Ovary (tissue), 9 donors: ENCODE data around the gene PPP2R2B. TPM values are rescaled to one million over a fixed set of nuclear protein-coding genes. Genes with fewer than 3 reads are reported as not detected.

Experiments
- DNase-seq, 5 donors: peaks; one replicate each; pipeline ENCODE4 v3.0.0-alpha.2; 2019 to 2020
- H3K27ac ChIP-seq, 2 donors: fragments of 200-600 bp; one replicate each; pipeline versions ENCODE4 v1.5.1 to v1.8.0; 2019 to 2022
- H3K27me3 ChIP-seq: fragments of 200-600 bp; one replicate; pipeline ENCODE4 v1.8.0; 2022
- H3K36me3 ChIP-seq: fragments of 200-600 bp; sonication (generic); one replicate; pipeline ENCODE4 v1.5.1; 2019
- H3K4me1 ChIP-seq: one replicate; pipeline ENCODE4 v1.8.1; 2013; ENCODE audit warnings: mild to moderate bottlenecking, moderate library complexity; ENCODE audit not compliant: insufficient read depth
- H3K4me3 ChIP-seq: fragments of 200-600 bp; sonication (generic); one replicate; pipeline ENCODE4 v1.5.1; 2017
- H3K9me3 ChIP-seq, 2 donors: fragments of 200-600 bp in 1 of 2; sonication (generic) in 1 of 2; one replicate each; pipeline versions ENCODE4 v1.5.1 to v1.8.1; 2013 to 2019; ENCODE audit warnings: mild to moderate bottlenecking in 1 of 2, moderate library complexity in 1 of 2
- EP300 ChIP-seq: sonication (generic); formaldehyde crosslinking; IDR thresholded peaks from one replicate; pipeline ENCODE4 v1.6.1; 2017; ENCODE audit warnings: antibody characterized with exemption
- POLR2A ChIP-seq: fragments of 450-650 bp; IDR thresholded peaks from one replicate; pipeline ENCODE4 v1.6.1; 2017; ENCODE audit warnings: antibody characterized with exemption, mild to moderate bottlenecking, moderate library complexity
- WGBS, 3 donors: extraction: QIAGEN DNeasy Blood & Tissue Kit in 1 of 3; methylation state at CpG; one replicate each; pipeline versions ENCODE4 v1.1.5 to v1.1.7; 2013 to 2017; 5-methylcytosine and 5-hydroxymethylcytosine counted together
- intact Hi-C, 4 donors: fragments of 100-400 bp; cut with DNase I; formaldehyde crosslinking; loops; one replicate each; pipeline versions ENCODE4 v1.11.0 to v1.15.1; 2022 to 2023
- polyA plus RNA-seq, 2 donors: library from polyadenylated mRNA; stranded (reverse); fragments of 200-250 nt in 1 of 2; fragments of 350-450 nt in 1 of 2; fragmentation: Illumina TruSeq in 1 of 2; extraction: RNeasy Lipid Tissue Mini Kit (QIAGEN cat#74804) in 1 of 2; gene quantifications; one replicate each; pipeline ENCODE4 v1.2.3, GENCODE V29; 2013 to 2014
- total RNA-seq, 7 donors: library from RNA; depleted of rRNA in 2 of 7; stranded (reverse); fragments of >200 nt in 2 of 7; fragmentation: NEBNext Ultra II Directional in 3 of 7; extraction: Animal tissue kit (Norgen Biotek cat#: 25700) in 3 of 7; gene quantifications; one replicate each; pipeline versions ENCODE4 v1.1.0 to v1.2.4, GENCODE V29; 2016 to 2023
- TF ChIP-seq, protein P1 (sequence below), 3 donors: fragments of 450-650 bp in 2 of 3; fragments of 200-600 bp in 1 of 3; IDR thresholded peaks; one replicate each; pipeline versions ENCODE4 v1.5.1 to v1.8.0; 2016 to 2022; ENCODE audit warnings: antibody characterized with exemption in 3 of 3, mild to moderate bottlenecking in 1 of 3
- donor health status: DM: no; HTN: no; CAD: no; lungs with moderate emphysema.
- donor health status: DM: no; HTN: no; CAD: no.
- donor health status: Bipolar disorder and iron deficiency.
- donor health status: DM: yes; HTN: yes; CAD: no.
- donor health status: DM: no; HTN: no; CAD: no.
- donor health status: DM: yes; HTN: yes; CAD: no.

The PPP2R2B gene
- total and polyA plus RNA-seq, 9 donors: 0.12 to 20.8 (median 1.2) TPM; not detected in 1

DNA sequence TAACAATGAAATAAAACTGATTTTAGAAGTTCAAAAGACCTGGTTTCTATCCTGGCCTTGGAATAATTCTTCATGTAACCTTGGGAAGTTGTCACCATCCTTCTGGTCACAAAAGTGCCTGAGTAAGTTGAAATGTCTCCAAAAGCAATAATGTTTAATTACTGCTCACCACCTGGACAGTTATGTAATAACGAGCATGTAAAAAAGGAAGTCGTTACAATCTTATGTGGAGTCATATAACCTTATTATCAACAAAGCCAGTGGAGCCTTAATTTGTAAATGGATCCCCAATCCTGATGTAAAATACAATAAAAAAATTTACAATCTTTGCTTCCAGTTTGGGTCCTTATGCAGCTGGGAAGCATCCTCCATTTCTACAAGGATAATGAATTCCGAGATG lies 298.3 kb downstream of the PPP2R2B start:
- DNase-seq: no peak
- intact Hi-C loops: loop anchor here in 1 of 4 donors (10.0 kb wide), 1 partner anchor 1345 kb away; no protein-coding TSS in a partner anchor
- no peak overlapping the region for H3K27ac ChIP-seq
- H3K4me1 ChIP-seq: no peaks in the 10 kb centered on the region
- H3K4me3 ChIP-seq: no peak overlapping the region
- H3K9me3 ChIP-seq: no peaks in the 10 kb centered on the region
- WGBS, 3 donors: 14 to 27% (median 20%) methylated on average over 3 of the region's 3 CpGs
- H3K27me3 ChIP-seq: no peaks in the 10 kb centered on the region
- TF ChIP-seq EP300: no peak
- TF ChIP-seq, protein P1, sequence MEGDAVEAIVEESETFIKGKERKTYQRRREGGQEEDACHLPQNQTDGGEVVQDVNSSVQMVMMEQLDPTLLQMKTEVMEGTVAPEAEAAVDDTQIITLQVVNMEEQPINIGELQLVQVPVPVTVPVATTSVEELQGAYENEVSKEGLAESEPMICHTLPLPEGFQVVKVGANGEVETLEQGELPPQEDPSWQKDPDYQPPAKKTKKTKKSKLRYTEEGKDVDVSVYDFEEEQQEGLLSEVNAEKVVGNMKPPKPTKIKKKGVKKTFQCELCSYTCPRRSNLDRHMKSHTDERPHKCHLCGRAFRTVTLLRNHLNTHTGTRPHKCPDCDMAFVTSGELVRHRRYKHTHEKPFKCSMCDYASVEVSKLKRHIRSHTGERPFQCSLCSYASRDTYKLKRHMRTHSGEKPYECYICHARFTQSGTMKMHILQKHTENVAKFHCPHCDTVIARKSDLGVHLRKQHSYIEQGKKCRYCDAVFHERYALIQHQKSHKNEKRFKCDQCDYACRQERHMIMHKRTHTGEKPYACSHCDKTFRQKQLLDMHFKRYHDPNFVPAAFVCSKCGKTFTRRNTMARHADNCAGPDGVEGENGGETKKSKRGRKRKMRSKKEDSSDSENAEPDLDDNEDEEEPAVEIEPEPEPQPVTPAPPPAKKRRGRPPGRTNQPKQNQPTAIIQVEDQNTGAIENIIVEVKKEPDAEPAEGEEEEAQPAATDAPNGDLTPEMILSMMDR (IDR thresholded peaks at IDR 0.05): no peak
- no peak for TF ChIP-seq POLR2A
- H3K36me3 ChIP-seq: no peaks in the 10 kb centered on the region

DNA sequence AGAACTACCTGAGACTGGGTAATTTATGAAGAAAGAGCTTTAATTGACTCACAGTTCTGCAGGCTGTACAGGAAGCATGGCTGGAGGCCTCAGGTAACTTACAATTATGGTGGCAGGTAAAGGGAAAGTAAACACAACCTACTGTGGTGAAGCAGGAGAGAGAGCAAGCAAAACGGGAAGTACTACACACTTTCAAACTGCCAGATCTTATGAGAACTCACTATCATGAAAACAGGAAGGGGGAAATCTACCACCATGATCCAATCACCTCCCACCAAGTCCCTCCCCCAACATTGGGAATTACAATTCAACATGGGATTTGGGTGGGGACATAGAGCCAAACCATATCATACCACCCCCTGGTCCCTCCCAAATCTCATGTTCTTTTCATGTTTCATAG lies 303.8 kb downstream of the PPP2R2B start:
- intact Hi-C loops: no loop called here
- 74 to 86% (median 79%) methylated on average over 1 of the region's 1 CpG for WGBS, 3 donors
- TF ChIP-seq, protein P1 (IDR thresholded peaks at IDR 0.05): no peak
- TF ChIP-seq EP300 (no peak), POLR2A (no peak)
- no peak overlapping the region for H3K4me3 ChIP-seq
- H3K27ac ChIP-seq: no peak overlapping the region
- no peaks in the 10 kb centered on the region for H3K27me3 ChIP-seq
- H3K9me3 ChIP-seq: no peaks in the 10 kb centered on the region
- H3K4me1 ChIP-seq: no peaks in the 10 kb centered on the region
- DNase-seq: no peak
- H3K36me3 ChIP-seq: no peaks in the 10 kb centered on the region

DNA sequence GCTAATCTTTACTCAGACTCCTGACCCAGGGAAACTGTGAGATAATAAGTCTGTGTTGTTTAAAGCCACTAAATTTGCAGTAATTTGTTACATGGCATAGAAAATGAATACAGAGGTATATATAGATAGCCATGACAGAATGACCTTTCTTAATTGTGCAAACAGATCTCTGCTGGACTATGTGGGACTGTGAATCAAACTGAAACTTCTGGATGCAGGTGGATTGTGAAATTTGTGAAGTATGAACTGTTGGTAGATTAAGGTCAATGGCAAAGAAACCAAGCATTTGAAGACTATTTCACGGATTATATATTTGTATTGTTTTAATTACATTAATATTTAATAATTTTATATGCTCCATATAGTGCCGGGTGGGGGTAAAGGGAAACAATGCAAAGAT lies 310.4 kb downstream of the PPP2R2B start:
- H3K36me3 ChIP-seq: no peaks in the 10 kb centered on the region
- no peaks in the 10 kb centered on the region for H3K9me3 ChIP-seq
- DNase-seq: no peak
- no peak overlapping the region for H3K4me3 ChIP-seq
- WGBS, 3 donors: 80 to 93% (median 83%) methylated on average over 2 of the region's 2 CpGs
- no peaks in the 10 kb centered on the region for H3K4me1 ChIP-seq
- no peak overlapping the region for H3K27ac ChIP-seq
- TF ChIP-seq POLR2A (no peak), EP300 (no peak)
- TF ChIP-seq, protein P1 (IDR thresholded peaks at IDR 0.05): no peak
- no peaks in the 10 kb centered on the region for H3K27me3 ChIP-seq
- intact Hi-C loops: no loop called here

DNA sequence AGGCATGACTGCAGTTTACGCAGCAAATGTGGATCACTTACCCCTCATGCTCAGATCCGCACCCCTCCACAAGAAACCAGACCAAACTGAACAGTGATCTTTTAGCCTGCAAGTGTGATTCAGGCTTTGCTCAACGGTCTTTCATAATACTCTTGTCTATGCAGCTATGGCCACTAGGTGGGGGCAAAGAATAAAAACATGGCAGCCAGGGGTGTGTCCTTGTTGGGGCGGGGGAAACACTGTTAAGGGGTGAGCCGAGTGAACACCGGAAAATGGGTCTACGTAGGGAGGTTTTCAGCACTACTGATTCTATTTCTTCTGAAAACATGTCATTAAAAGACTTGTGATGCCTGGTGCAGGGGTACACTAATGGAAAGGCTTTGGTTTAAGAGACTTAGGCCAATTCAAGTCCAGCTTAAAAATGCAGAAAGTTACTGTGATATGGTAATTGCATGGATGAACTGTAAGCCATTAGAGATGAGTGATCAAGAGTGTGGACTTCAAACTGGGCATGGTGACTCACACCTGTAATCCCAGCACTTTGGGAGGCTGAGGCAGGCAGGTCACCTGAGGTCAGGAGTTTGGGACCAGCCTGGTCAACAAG lies 312.7 kb downstream of the PPP2R2B start:
- WGBS, 3 donors: 21 to 24% (median 23%) methylated on average over 7 of the region's 7 CpGs
- no peaks in the 10 kb centered on the region for H3K4me1 ChIP-seq
- no peak overlapping the region for H3K4me3 ChIP-seq
- intact Hi-C loops: no loop called here
- no peak for DNase-seq
- no peaks in the 10 kb centered on the region for H3K36me3 ChIP-seq
- no peaks in the 10 kb centered on the region for H3K9me3 ChIP-seq
- H3K27ac ChIP-seq: no peak overlapping the region
- TF ChIP-seq EP300 (no peak), POLR2A (no peak)
- TF ChIP-seq, protein P1 (IDR thresholded peaks at IDR 0.05): no peak
- H3K27me3 ChIP-seq: no peaks in the 10 kb centered on the region
